ENCODE data around the gene DENND1A.

The DENND1A gene

GRCh38 chr9:123679330-123679987 lies 250.5 kb downstream of the DENND1A start:
- DNase-seq (ENCODE audit: extremely low read depth, low read depth): no peak
- TF ChIP-seq, protein P1, sequence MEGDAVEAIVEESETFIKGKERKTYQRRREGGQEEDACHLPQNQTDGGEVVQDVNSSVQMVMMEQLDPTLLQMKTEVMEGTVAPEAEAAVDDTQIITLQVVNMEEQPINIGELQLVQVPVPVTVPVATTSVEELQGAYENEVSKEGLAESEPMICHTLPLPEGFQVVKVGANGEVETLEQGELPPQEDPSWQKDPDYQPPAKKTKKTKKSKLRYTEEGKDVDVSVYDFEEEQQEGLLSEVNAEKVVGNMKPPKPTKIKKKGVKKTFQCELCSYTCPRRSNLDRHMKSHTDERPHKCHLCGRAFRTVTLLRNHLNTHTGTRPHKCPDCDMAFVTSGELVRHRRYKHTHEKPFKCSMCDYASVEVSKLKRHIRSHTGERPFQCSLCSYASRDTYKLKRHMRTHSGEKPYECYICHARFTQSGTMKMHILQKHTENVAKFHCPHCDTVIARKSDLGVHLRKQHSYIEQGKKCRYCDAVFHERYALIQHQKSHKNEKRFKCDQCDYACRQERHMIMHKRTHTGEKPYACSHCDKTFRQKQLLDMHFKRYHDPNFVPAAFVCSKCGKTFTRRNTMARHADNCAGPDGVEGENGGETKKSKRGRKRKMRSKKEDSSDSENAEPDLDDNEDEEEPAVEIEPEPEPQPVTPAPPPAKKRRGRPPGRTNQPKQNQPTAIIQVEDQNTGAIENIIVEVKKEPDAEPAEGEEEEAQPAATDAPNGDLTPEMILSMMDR (IDR thresholded peaks at IDR 0.05; ENCODE audit: low read depth, low read length): no peak

DNA sequence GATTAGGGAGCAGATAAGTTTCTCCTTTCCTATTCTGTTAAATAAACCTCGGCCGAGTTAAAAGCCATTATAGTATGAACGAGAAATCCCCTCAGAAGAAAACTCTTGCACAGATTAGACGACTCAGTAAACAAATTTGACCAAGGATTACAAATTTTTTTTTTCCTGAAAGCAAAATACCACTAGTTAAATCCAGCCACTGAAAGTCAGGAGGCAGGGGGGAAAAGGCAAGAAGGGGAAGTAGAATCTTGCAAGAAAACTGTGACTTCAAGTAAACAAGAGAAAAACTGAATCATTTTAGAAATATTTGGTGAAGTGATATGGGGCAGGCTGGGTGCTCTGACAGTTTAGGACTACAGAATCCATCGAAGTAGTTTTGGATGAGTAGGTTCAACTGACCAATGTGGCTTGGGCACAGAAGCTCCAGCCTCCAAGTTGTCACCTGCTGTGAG lies 251.0 kb downstream of the DENND1A start:
- TF ChIP-seq, protein P1 (IDR thresholded peaks at IDR 0.05; ENCODE audit: low read depth, low read length): no peak
- DNase-seq (ENCODE audit: extremely low read depth, low read depth): no peak

GRCh38 chr9:123678038-123678877 lies 251.7 kb downstream of the DENND1A start:
- no peak for DNase-seq (ENCODE audit: extremely low read depth, low read depth)
- TF ChIP-seq, protein P1 (IDR thresholded peaks at IDR 0.05; ENCODE audit: low read depth, low read length): no peak

DNA sequence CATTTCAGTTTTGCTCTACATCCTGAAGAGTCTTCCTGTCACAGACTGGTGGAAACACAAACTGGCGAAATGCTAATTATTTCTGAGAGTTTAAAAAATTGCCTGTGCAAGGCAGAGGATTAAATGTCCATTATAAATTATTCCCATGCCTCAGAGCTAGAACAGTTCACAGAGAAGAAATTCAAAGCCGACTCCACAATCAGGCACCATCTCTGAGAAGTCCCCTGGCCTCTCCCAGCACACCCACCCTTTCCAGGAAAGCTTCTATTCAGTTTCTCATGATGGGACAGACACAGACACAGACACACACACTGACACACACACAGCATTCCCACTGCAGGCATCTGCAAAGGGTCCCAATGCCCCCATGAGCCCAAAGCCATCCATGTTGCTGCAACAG lies 253.1 kb downstream of the DENND1A start:
- no peak for DNase-seq (ENCODE audit: extremely low read depth, low read depth)
- TF ChIP-seq, protein P1 (IDR thresholded peaks at IDR 0.05; ENCODE audit: low read depth, low read length): no peak

DNA sequence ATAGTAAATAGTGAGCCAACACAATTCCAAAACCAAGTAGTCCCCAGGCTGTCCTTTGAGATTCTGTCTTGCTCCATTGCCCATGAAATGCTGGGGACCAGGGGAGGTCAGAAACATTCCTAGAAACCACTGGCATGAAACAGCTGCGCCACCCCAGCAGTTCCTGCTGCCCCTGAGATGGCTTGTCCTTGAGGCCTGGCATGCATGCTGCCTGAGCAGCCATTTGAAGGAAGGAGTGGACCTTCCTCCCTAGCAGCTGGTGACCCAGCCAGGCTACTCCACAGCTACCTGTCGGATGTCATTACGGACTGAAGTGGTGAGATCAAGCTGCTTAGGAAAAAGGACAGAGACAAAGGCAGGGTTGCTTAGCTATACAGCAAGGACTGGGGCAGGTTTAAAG lies 260.6 kb downstream of the DENND1A start:
- TF ChIP-seq, protein P1 (IDR thresholded peaks at IDR 0.05; ENCODE audit: low read depth, low read length): no peak

GRCh38 chr9:123663529-123663928 lies 266.4 kb downstream of the DENND1A start:
- no peak for DNase-seq (ENCODE audit: extremely low read depth, low read depth)
- TF ChIP-seq, protein P1 (IDR thresholded peaks at IDR 0.05; ENCODE audit: low read depth, low read length): no peak

More for the DNA sequence above, 260.6 kb downstream of the DENND1A start:
- DNase-seq (ENCODE audit: extremely low read depth, low read depth): no peak
